ENCODE results near the gene PRUNE2. TPM values are rescaled to one million over a fixed set of nuclear protein-coding genes. Genes with fewer than 3 reads are reported as not detected.

The PRUNE2 gene
- total and polyA plus RNA-seq, 8 donors = 1.4 to 19.1 (median 4.6) TPM

DNA sequence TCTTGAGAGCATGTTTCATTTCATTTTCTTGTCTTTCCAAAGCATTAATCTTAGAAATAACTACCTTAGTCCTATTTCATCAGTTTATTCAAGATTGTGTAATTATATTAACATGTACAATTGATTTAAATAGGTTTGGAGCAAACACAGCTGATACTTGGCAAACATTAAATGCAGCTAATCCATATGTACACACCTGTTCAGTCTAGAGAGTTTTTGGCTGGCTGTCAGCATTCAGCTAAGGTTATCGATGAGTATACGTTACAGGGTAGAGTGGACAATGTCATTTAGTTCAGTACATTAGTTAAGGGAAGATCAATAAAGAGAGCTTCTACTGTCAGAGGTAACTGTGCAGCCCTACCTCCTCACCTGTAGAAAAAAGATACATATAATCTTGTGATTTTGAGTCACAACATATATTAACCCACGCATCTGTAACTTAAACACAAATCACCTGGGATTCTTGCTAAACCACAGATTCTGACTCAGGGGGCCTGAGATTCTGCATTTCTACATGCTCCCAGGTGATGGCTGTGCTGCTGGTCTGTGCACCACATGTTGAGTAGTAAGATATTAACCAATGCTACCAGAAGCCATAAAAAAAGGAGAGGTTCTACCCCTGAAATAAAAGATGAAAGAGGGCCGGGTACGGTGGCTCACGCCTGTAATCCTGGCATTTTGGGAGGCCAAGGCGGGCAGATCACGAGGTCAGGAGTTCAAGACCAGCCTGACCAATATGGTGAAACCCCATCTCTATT, 175.8 kb downstream of the PRUNE2 start:
- peaks cover 0 to 5% (median 0%) of the 10 kb centered on the region in 3 donors for H3K4me1 ChIP-seq
- intact Hi-C loops (cut with DNase I) = no loop called here
- no peak overlapping the region for H3K27ac ChIP-seq
- H3K9me3 ChIP-seq = no peaks in the 10 kb centered on the region
- WGBS, 2 donors = 61 to 63% methylated on average over 8 of the region's 8 CpGs
- ATAC-seq = no peak
- DNase-seq = no peak
- TF ChIP-seq, protein P1, sequence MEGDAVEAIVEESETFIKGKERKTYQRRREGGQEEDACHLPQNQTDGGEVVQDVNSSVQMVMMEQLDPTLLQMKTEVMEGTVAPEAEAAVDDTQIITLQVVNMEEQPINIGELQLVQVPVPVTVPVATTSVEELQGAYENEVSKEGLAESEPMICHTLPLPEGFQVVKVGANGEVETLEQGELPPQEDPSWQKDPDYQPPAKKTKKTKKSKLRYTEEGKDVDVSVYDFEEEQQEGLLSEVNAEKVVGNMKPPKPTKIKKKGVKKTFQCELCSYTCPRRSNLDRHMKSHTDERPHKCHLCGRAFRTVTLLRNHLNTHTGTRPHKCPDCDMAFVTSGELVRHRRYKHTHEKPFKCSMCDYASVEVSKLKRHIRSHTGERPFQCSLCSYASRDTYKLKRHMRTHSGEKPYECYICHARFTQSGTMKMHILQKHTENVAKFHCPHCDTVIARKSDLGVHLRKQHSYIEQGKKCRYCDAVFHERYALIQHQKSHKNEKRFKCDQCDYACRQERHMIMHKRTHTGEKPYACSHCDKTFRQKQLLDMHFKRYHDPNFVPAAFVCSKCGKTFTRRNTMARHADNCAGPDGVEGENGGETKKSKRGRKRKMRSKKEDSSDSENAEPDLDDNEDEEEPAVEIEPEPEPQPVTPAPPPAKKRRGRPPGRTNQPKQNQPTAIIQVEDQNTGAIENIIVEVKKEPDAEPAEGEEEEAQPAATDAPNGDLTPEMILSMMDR (IDR thresholded peaks at IDR 0.05) = no peak
- FAIRE-seq = no peak
- no peaks in the 10 kb centered on the region for H3K27me3 ChIP-seq
- no peaks in the 10 kb centered on the region for H3K36me3 ChIP-seq
- H3K4me3 ChIP-seq = no peak overlapping the region

DNA sequence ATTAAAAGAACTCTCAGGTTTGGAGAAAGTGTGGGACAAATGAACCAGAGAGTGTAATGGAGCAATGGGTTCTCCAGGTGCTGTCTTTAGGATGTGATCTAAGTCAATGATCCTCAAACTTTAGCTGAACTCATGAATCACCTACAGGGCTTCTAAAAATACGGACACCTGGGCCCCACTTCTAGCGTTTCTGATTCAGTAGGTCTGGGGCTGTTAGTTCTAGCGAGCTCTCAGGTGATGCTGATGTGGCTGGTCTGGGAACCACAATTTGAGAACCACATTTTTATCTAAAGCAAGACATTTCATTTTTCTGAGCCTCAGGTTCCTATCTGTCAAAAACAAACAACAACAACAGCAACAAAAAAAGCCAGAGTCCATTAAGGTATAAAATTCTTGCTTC, 176.8 kb downstream of the PRUNE2 start:
- Histone ChIP-seq H3K36me3 (no peaks in the 10 kb centered on the region), H3K9me3 (no peaks in the 10 kb centered on the region), H3K4me3 (no peak overlapping the region), H3K27ac (no peak overlapping the region), H3K27me3 (no peaks in the 10 kb centered on the region), H3K4me1 (peaks cover 0 to 5% (median 0%) of the 10 kb centered on the region in 3 donors)
- intact Hi-C loops (cut with DNase I) = no loop called here
- FAIRE-seq (no peak), DNase-seq (no peak), ATAC-seq (no peak)
- TF ChIP-seq, protein P1 (IDR thresholded peaks at IDR 0.05) = no peak
- WGBS, 2 donors = 88 to 89% methylated on average over 3 of the region's 3 CpGs

DNA sequence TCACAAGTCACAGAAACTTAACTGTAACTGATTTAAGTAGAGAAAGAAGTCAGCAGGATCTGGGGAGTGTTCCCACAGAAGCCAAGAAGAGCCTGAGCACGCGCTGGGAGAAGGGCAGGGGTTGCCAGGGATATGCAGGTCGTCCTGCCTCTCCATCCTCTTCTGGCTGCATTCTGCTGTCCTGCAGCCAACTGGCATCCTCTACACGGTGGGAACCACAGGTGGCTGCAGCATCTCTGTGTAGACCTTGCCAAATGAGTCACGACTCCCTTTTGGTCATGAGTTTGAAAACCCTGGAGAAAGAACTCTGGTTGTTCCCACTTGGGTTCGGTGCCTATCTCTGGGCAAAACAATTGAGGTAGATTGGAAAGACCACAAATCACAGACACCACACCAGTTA, 180.0 kb downstream of the PRUNE2 start:
- Histone ChIP-seq H3K9me3 (no peaks in the 10 kb centered on the region), H3K36me3 (no peaks in the 10 kb centered on the region), H3K27ac (no peak overlapping the region), H3K4me3 (no peak overlapping the region), H3K4me1 (peaks cover 0 to 5% (median 0%) of the 10 kb centered on the region in 3 donors), H3K27me3 (no peaks in the 10 kb centered on the region)
- DNase-seq (no peak), FAIRE-seq (no peak), ATAC-seq (no peak)
- TF ChIP-seq, protein P1 (IDR thresholded peaks at IDR 0.05) = no peak
- WGBS, 2 donors = 71 to 76% methylated on average over 6 of the region's 6 CpGs
- intact Hi-C loops (cut with DNase I) = no loop called here

DNA sequence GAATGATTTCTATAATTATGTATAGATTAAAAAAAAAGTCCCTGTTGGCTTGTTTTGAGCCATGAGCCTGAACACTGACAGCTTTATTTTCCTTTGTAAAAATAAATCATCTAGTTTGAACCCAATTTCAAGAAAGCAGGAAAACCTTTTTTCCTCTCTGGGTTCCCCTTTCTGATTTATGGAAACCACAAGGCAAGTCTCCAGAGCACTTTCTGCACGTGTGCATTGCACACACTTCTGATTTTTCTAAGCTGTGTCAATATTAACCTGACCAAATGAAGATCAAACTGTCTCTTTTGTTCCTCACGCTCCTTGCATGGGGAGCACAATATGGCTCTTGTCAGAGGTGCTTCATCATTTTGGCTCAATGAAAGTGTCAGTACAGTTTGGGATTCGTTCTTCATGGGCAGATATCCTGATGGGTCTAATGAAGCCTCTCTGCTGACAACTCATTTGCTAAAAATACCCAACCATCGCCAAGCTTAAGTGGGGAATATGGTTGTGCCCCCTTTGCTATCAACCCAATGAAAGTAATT, 180.8 kb downstream of the PRUNE2 start:
- no peak for ATAC-seq
- no peaks in the 10 kb centered on the region for H3K36me3 ChIP-seq

More for the DNA sequence above, 180.8 kb downstream of the PRUNE2 start:
- intact Hi-C loops (cut with DNase I) = no loop called here
- WGBS, 2 donors = 58 to 67% methylated on average over 4 of the region's 4 CpGs
- Histone ChIP-seq H3K27ac (no peak overlapping the region), H3K9me3 (no peaks in the 10 kb centered on the region), H3K4me3 (no peak overlapping the region), H3K4me1 (peaks cover 0 to 5% (median 0%) of the 10 kb centered on the region in 3 donors), H3K27me3 (no peaks in the 10 kb centered on the region)
- FAIRE-seq = no peak
- DNase-seq = no peak
- TF ChIP-seq, protein P1 (IDR thresholded peaks at IDR 0.05) = no peak
